Hematopoietic multipotent progenitor cell treated with erythropoietin and hydrocortisone succinate and interleukin-3 and kit ligand, for 8 days (in vitro differentiated cells): ENCODE data around the gene DAZAP1.
A peak's percentile ranks its signal among the peaks of the same experiment; 100 is the strongest.

ENCODE experiments used
- DNase-seq: peaks from one replicate; pipeline ENCODE4 v3.0.0-alpha.2; 2015

The DAZAP1 gene

DNA sequence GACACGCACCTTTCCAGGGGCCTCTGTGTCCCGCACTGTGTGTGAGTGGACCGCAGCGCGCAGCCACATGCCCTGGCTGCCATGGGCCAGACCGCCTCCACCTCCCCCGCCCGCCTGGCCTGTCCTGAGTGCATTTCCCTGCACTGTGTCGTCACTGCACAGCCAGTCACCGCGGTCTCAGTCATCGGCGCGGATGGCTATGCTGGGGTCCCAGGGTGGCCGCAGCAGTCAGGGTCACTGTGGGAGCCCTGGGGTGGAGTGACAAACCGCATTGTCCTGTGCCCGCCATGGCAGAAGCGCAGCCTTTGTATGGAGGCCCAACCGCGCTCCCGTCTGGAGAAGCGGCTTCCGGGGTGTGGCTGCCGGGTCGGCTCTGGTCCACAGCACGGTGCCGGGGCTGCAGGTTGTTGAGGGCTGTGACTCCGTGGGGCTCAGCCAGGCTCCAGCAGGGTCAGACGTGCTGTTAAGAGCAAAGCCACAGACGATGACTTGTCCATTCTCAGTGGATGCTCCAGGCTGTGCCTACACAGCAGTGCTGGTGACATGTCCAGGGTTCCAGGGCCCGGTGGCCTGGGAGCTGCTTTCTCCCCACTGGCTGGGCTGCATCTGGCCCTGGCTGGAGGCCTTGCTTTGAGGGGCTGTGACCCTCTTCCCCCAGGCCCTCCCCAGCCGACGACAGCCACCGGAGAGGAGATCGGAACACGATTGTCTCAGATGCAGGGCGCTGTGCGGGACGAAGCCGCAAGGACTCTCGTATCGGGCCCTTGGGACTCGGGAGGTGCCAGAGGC, 30.0 kb upstream of the DAZAP1 start:
- no peak for DNase-seq

GRCh38 chr19:1377965-1378785, 29.2 kb upstream of the DAZAP1 start:
- no peak for DNase-seq

DNA sequence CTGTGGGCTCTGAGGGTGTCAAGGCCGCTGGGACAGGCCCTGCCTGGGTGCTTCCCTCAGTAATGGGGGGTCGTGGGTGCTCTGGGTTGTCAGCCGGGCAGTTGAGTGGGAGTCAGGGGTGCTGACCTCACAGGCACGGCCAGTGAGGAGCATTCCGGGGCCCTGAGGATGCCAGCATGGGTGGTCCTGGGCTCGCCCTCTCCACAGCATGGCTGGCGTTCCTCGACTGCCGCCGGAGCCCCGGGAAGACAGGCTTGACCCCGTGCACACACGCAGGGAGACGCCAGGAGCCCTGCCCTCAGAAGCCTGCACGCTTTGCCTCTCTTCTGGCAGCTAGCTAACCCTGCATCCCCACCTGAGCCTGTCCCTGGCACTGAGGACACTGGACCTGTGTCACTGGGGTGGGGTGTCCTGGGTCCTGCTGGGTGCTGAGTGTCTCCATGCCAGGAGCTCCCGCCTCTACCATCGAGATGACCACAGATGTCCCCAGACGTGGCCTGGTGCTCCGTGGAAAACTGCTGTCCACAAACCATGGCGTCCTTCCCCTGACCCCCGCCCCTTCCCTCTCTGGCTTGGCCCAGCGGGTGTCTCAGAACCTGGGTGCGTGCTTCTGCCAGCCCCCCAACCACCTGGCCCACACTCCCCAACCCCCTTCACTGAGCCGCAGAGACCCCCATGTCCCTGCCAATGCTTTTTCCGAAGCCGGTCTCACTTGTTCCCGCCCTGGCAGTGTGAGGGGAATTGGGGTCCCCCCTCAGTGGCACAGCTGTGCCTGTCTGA, 28.1 kb upstream of the DAZAP1 start:
- no peak for DNase-seq

DNA sequence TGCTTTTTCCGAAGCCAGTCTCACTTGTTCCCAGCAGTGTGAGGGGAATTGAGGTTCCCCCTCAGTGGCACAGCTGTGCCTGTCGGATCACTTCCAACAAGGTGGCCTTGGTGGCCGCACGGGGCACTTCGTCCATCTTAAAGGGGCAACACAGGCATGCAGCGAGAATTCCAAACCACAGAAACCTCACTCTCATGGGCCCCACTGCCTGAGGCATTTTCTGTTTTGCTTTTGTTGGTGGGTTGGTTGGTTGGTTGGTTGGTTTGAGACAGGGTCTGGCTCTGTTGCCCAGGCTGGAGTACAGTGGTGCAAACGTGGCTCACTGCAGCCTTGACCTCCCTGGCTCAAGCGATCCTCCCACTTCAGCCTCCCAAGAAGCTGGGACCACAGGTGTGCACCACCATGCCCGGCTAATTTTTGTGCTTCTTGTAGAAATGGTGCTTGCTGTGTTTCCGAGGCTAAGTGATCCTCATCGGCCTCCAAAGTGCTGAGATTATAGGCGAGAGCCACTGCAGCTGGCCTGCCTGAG, 27.4 kb upstream of the DAZAP1 start:
- DNase-seq: no peak

GRCh38 chr19:1382250-1382649, 25.1 kb upstream of the DAZAP1 start:
- no peak for DNase-seq

DNA sequence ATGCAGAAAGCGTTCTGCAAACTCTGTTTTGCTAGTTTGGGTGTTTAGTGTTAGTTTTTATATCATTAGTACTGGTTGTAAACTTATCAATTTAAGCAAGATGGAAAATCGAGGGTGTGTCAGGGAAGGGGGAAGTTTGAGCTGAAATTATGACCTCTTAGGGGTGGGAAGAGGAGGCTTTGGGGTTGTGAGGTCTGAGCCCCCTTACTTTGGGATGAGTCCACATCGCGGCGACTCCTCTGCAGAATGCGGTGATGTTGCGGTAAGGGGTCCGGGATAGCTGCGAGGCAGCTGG, 24.4 kb upstream of the DAZAP1 start:
- no peak for DNase-seq

GRCh38 chr19:1383312-1384084, 23.9 kb upstream of the DAZAP1 start, which contains the start of gene NDUFS7:
TSS of gene NDUFS7 (plus strand) at chr19:1383907. CDS start at chr19:1383927, 20 bp downstream.
- peak; percentile 88 for DNase-seq

GRCh38 chr19:1384085-1384462, 23.3 kb upstream of the DAZAP1 start:
- DNase-seq: no peak

DNA sequence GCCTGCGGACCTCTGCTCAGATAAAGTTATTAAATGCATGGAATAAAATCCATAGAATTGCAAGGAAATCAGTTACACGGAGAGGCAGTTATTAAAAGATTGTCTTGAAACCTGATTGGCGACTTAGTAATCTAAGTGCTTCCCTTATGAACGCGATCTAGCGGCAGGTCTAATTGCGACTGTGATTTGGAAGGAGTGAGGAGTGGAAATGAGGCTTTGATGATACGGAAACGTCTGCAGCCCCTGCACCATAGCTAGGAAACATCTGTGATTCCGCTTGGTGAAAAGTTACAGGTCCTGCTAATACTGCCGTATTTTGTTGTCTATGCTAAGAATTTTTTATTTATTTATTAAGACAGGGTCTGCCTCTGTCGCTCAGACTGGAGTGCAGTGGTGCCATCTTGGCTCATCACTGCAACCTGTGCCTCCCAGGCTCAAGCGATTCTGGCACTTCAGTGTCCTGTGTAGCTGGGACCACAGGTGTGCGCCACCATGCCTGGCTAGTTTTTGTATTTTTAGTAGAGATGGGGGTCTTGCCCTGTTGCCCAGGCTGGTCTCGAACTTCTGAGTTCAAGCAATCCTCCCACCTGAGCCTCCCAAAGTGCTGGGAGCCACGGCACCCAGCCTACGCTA, 22.8 kb upstream of the DAZAP1 start:
- no peak for DNase-seq

- no peak for DNase-seq
Measured at GRCh38 chr19:1385816-1386215, 21.6 kb upstream of the DAZAP1 start.

- DNase-seq: no peak
Measured at GRCh38 chr19:1386945-1387683, 20.3 kb upstream of the DAZAP1 start.

DNA sequence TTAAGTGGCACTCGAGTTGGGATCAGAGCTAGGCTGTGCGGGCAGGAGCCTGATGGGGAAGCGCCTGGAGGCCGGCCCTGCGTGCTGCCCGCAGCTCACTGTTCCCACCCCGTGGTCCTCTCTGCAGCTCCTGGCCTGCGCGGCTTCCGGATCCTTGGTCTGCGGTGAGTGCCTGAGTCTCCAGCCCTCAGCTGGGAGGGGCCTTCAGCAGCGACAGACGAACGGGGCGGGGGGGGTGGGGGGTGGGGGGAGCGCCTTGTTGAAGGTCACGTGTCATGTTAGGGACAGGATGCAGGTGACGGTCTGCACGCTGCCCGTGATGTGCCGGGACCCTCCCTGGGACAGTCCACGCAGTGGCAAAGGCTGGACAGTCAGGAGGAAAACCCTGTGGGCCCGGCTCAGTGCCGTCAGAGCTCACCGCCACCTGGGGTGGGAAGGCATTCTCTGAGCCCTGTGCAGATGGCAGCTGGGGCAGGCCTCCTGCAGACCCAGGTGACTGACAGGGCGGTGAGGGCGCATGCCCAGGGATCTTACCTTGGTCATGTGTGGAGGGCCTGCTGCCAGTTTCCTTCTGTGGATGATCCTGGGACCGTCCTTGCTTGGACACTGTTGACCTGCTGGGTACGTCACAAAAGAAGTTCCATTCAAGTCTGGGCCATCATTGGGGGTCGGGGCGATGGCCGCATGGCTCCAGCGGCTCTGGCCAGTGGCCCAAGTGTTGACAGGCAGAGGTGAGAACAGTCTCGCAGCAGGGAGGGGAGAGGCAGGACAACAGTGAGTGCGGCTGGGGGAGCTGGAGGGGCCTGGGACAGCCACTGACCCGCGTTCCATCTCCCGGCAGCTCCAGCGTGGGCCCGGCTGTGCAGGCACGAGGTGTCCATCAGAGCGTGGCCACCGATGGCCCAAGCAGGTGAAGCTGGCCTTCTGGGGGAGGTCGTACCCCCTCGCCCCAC, 19.4 kb upstream of the DAZAP1 start:
- DNase-seq: no peak

- no peak for DNase-seq
Measured at GRCh38 chr19:1388637-1389026, 18.8 kb upstream of the DAZAP1 start.

DNA sequence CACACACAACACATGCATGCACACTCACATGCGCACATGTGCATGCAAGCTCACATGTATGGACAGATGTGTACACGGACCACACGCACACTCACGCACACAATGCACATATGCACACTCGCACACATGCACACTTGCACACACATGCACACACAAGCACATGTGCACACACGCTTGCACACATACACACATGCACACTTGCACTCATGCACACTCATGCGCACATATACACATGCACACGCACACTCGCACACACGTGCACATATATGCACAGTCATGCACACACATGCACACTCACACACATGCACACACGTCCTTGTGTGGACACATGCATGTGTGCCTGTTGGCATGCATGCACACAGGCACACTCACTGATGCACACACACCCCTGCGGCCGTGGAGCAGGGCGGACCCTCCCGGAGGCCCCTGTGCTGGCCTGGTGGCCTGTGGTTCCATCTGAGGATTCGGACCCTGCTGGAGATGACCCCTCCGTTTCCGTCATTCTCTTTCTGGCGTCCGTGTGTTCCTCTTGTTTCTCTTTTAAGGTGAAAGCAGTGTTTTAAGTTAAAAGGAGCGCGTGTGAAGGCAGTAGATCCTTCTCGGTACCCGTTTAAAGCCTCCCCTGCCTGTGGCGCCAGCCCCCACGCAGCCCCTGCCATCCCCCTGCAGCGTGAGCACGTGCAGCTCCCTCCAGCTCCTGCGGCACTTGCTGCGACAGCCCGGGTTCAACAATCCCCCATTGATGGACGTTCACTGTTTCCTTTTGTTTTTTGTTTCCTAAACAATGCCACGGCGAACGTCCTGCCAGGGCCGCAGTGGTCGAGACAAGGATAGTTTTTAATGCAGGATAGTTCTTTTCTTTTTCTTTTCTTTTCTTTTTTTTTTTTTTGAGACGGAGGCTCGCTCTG, 18.1 kb upstream of the DAZAP1 start:
- DNase-seq: no peak

GRCh38 chr19:1390890-1391423, 16.4 kb upstream of the DAZAP1 start:
- no peak for DNase-seq

GRCh38 chr19:1392407-1392806, 15.0 kb upstream of the DAZAP1 start:
- DNase-seq: no peak

DNA sequence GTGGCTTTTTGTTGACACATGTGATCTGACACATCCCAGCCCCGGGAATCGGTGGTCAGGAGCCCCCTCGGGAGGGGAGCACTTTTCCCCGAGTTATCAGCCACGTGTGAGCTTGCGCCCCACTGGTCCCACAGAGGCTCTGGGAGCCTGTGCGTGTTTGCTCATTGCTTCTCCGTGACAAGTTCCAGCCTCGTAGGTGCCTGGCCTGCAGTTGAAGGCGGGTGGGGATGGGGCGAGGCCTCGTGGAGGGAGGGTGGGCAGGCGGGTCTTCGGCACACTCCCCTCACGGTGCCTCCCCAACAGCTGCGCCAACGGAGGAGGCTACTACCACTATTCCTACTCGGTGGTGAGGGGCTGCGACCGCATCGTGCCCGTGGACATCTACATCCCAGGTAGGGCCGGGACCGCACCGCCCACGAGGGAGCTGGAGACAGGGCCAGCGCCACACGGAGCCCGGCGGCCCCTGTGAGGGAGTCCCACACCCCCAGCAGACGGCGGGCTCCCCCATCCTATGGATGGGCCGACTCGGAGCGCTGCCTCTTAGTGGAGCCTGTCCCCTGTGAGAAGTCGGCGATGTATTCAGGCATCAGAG, 14.4 kb upstream of the DAZAP1 start:
- no peak for DNase-seq

DNA sequence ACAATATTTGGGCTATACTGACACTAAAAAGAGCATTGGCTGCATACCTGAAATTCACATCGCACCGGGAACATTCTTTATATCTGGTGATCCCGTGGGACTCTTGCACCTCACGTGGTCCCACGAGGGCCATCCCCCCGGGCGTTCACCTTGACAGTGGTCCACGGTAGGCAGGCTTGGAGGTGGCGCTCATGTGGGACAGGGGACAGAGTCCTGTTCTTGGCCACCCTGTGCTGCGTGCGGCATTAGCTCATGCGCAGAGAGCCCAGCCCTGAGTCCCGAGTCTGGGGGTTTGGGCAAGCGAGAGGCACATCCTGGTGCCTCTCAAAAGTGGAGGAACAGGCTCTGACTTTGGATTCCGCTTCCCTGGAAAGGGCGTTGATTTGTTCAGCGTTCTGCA, 13.5 kb upstream of the DAZAP1 start:
- DNase-seq: no peak
